ENCODE results near the gene TENM4.

TENM4 gene

GRCh38 chr11:78829146-78829545 is 611.7 kb downstream of the TENM4 start:
- no peak overlapping the region for H3K27ac ChIP-seq (ENCODE audit: extremely low read depth, low read depth, low read length)
- TF ChIP-seq TRIM28 (IDR thresholded peaks at IDR 0.05; ENCODE audit: borderline replicate concordance, low read length) (no peak), ZNF624 (tag by site-specific recombination; IDR thresholded peaks at IDR 0.05) (no peak), PRDM6 (tag by site-specific recombination; IDR thresholded peaks at IDR 0.05) (no peak), REPIN1 (tag by site-specific recombination; IDR thresholded peaks at IDR 0.05; ENCODE audit: low read depth) (no peak), ZNF19 (tag by site-specific recombination; IDR thresholded peaks at IDR 0.05; ENCODE audit: low read depth) (no peak), TCF7L2 (IDR thresholded peaks at IDR 0.05; ENCODE audit: borderline replicate concordance, low read depth, low read length) (no peak), ZIC2 (tag by site-specific recombination; IDR thresholded peaks at IDR 0.05) (no peak), KLF16 (tag by site-specific recombination; IDR thresholded peaks at IDR 0.05) (no peak), ZNF114 (tag by site-specific recombination; IDR thresholded peaks at IDR 0.05) (no peak), ZFP69B (tag by site-specific recombination; IDR thresholded peaks at IDR 0.05) (no peak), ZNF311 (tag by site-specific recombination; IDR thresholded peaks at IDR 0.05; ENCODE audit: borderline replicate concordance) (no peak), ZNF223 (tag by site-specific recombination; IDR thresholded peaks at IDR 0.05) (no peak), ZNF302 (tag by site-specific recombination; IDR thresholded peaks at IDR 0.05; ENCODE audit: low read depth) (no peak)
- ChIA-PET CTCF (interaction anchor here (0.7 to 1.5 kb wide), 2 partner anchors 31 to 184 kb away, joined by 3 to 5 read pairs; no protein-coding TSS in a partner anchor), POLR2A (no interaction called here)
- no peaks in the 10 kb centered on the region for H3K9me3 ChIP-seq (ENCODE audit: control insufficient read depth, insufficient read depth, low read depth, low read length)
- no peaks in the 10 kb centered on the region for H3K4me1 ChIP-seq (ENCODE audit: control insufficient read depth, insufficient read depth, low read length)
- H3K4me3 ChIP-seq (ENCODE audit: low read depth, low read length): no peak overlapping the region
- H3K36me3 ChIP-seq (ENCODE audit: control insufficient read depth in 2 of 2, insufficient read depth in 1 of 2, low read length in 2 of 2): no peaks in the 10 kb centered on the region

- Histone ChIP-seq H3K4me1 (ENCODE audit: control insufficient read depth, insufficient read depth, low read length) (no peaks in the 10 kb centered on the region), H3K27ac (ENCODE audit: extremely low read depth, low read depth, low read length) (no peak overlapping the region), H3K9me3 (ENCODE audit: control insufficient read depth, insufficient read depth, low read depth, low read length) (no peaks in the 10 kb centered on the region), H3K4me3 (ENCODE audit: low read depth, low read length) (no peak overlapping the region), H3K36me3 (ENCODE audit: control insufficient read depth in 2 of 2, insufficient read depth in 1 of 2, low read length in 2 of 2) (no peaks in the 10 kb centered on the region)
- ChIA-PET CTCF (interaction anchor here (0.7 to 1.5 kb wide), 2 partner anchors 31 to 184 kb away, joined by 3 to 5 read pairs; no protein-coding TSS in a partner anchor), POLR2A (no interaction called here)
- no peak for TF ChIP-seq ZBTB49 (tag by site-specific recombination; IDR thresholded peaks at IDR 0.05; ENCODE audit: low read depth)
- TF ChIP-seq ZNF248 (tag by site-specific recombination; IDR thresholded peaks at IDR 0.05): no peak
- TF ChIP-seq ZNF23 (tag by site-specific recombination; IDR thresholded peaks at IDR 0.05; ENCODE audit: borderline replicate concordance): no peak
- TF ChIP-seq ZEB2 (tag by site-specific recombination; IDR thresholded peaks at IDR 0.05): no peak
- TF ChIP-seq ZNF292 (tag by site-specific recombination; IDR thresholded peaks at IDR 0.05; ENCODE audit: borderline replicate concordance, low read depth): no peak
- no peak for TF ChIP-seq ZNF335 (tag by site-specific recombination; conservative IDR thresholded peaks at IDR 0.05)
- TF ChIP-seq ZNF843 (tag by site-specific recombination; IDR thresholded peaks at IDR 0.05): no peak
- TF ChIP-seq ZNF560 (tag by site-specific recombination; IDR thresholded peaks at IDR 0.05; ENCODE audit: borderline replicate concordance): no peak
- TF ChIP-seq YY2 (tag by site-specific recombination; IDR thresholded peaks at IDR 0.05): no peak
- no peak for TF ChIP-seq ZNF776 (tag by site-specific recombination; IDR thresholded peaks at IDR 0.05; ENCODE audit: borderline replicate concordance)
- no peak for TF ChIP-seq AEBP2 (tag by site-specific recombination; IDR thresholded peaks at IDR 0.05; ENCODE audit: borderline replicate concordance)
- no peak for TF ChIP-seq ZNF214 (tag by site-specific recombination; IDR thresholded peaks at IDR 0.05; ENCODE audit: borderline replicate concordance)
Measured at GRCh38 chr11:78828676-78829075, 612.2 kb downstream of the TENM4 start.
